D721Med (cell line): Measurements from ENCODE around the gene KLK11.

Experiments
- DNase-seq: peaks from one replicate; pipeline ENCODE4 v3.0.0; 2011; ENCODE audit warnings: low spot score; ENCODE audit not compliant: insufficient read length
- FAIRE-seq: peaks from 2 replicates; lab custom pipeline; 2011; peaks lifted over from hg19 to GRCh38; lab: Jason Lieb, UNC
- CTCF ChIP-seq: IDR thresholded peaks from 2 replicates; pipeline ENCODE4 v1.5.1; 2012; ENCODE audit warnings: mild to moderate bottlenecking, control low read depth; ENCODE audit not compliant: insufficient read depth; ENCODE audit errors: missing control alignments

The KLK11 gene, protein sequence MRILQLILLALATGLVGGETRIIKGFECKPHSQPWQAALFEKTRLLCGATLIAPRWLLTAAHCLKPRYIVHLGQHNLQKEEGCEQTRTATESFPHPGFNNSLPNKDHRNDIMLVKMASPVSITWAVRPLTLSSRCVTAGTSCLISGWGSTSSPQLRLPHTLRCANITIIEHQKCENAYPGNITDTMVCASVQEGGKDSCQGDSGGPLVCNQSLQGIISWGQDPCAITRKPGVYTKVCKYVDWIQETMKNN

DNA sequence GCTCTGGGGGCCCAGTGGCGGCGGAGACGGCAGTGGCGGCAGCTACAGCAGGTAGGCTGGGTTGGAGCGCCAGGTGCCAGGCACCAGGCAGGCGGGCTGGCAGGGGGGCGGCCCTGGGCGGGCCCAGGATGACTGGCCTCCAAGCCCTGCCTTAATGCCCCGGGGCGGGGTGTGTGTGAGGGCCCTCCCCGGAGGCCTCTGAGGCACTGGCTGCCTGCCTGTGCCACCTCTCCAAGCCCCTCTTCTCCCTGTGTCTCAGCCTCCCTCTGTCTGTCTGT, at the start of gene KLK11:
Gene KLK11 (minus strand): TSS at position 63 of the 278 bp plus-strand sequence. CDS start 985 bp downstream, outside the sequence.
- no peak for TF ChIP-seq CTCF
- FAIRE-seq: no peak
- no peak for DNase-seq

GRCh38 chr19:51075998-51076397, 49.6 kb upstream of the KLK11 start:
- TF ChIP-seq CTCF: no peak
- DNase-seq (no peak), FAIRE-seq (no peak)

GRCh38 chr19:51071095-51071405, 44.6 kb upstream of the KLK11 start:
- DNase-seq: no peak
- no peak for FAIRE-seq
- no peak for TF ChIP-seq CTCF

DNA sequence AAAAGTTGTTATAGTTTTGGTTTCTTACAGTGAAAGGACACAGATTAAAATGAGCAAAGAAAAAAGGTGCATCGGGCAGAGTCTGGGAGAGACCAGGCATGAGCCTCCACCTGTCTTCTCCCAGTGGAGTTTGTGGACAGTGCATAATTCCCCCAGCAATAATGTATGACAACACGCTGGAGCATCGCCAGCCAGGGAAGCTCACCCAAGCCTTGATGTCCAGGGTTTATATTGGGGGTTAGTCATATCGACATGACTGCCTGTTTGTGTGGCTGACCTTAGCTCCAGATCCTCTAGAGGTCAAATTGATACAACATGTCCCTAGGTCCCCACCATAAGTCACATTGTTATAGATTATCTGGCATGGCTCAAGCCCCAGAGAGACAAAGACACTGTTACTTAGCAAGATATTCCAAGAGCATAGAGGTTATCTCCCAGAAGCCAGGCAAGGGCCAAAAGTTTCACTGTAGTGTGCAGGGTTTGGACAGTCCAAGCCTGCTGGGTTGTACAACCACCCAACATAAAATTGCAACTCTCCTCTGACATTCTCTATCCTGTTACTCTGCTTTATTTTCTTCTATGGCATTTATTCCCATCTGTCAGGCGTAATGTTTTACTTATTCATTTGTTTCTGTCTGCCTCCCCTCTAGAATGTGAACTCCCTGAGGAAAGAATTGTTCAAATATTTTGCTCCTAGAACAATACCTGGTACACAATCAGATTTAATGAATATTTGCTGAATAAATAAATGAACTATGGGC, 44.1 kb upstream of the KLK11 start:
- FAIRE-seq: no peak
- DNase-seq: no peak
- no peak for TF ChIP-seq CTCF

DNA sequence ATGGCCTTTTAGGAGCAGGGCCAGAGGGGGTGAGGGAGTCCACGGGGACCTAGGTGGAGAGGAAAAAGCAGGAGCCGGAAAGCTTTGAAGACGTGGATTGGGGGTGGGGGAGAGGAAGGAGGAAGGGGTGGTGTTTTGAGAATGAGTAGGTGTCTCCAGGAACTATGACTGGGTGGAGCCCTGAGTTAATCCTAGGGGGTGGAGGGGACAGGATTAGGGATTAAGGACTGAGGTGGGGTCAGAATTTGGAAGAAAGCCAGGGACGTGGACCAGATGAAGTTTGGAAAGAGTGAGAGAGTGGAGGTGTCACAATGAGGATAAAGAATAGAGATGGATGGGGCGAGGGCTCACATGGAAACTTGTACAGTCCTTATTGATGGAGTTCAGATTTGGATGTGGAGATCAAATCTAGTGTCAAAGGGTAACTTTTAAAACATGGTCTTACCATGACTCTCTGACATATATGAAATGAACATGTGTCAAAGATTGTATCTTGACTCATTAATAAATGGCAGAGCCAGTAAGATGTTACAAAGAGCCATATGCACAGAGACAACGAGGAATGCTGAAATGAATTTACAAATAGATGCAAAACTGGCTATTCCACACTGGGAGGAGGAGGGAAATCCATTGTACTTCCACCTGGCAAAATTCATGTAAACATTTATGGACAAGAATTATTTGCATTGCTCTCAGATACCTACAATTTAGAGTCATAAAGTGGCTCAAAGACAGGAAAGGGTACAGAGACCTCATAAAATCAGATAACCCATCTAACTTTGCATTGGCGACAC, 40.2 kb upstream of the KLK11 start:
- no peak for TF ChIP-seq CTCF
- no peak for FAIRE-seq
- no peak for DNase-seq

DNA sequence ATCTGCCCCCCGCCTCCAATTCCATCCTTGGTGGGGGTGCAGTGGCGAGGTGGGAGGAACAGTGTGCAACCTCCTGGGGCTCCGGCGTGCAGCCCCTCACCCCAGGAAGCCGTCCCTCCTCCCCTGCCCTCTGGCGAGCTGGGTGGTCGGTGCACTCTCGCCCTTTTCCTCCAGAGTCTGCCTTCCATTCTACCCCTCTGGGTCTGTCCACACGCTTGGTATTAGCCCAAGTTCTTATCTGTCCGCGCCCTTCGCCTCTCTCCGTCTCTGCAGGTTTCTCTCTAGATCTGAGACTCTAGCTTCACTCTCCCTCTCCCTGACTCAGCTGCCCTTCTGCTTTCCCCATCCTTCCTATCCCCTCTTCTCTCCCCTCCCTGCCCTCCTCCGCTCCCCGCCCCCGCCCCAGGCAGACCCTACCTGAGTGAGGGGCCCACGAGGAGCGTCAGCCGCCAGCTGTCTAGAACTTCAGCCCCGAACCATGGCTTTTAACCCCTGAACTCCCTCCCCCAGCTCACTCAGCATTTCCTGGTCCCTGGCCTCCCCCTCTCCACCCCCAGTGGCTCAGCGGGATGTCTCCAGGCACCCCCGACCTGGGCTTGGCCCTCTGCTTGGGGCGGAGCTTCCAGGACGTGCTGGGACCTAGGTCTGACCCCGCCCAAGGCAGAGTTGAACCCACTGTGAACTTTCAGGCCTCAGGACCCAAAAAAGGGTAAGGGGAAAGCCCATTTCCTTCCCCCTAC, 39.0 kb upstream of the KLK11 start:
- FAIRE-seq (no peak), DNase-seq (no peak)
- no peak for TF ChIP-seq CTCF
